Thyroid gland (tissue), 4 donors: ENCODE measurements around the gene GALNT2. TPM values are rescaled to one million over a fixed set of nuclear protein-coding genes. Genes with fewer than 3 reads are reported as not detected.

ENCODE experiments used
- DNase-seq, 2 donors: peaks; one replicate each; pipeline ENCODE4 v3.0.0-alpha.2; 2019
- H3K27ac ChIP-seq, 3 donors: fragments of 200-600 bp; sonication (generic); 1 replicate in 2 of 3; 2 replicates in 1 of 3; pipeline ENCODE4 v1.5.1; 2016 to 2019; ENCODE audit warnings: mild to moderate bottlenecking in 1 of 3, moderate library complexity in 1 of 3
- H3K27me3 ChIP-seq: fragments of 200-600 bp; sonication (generic); one replicate; pipeline ENCODE4 v1.5.1; 2019
- H3K36me3 ChIP-seq, 2 donors: fragments of 200-600 bp; sonication (generic); one replicate each; pipeline ENCODE4 v1.5.1; 2016 to 2019
- H3K4me1 ChIP-seq, 2 donors: fragments of 200-600 bp; sonication (generic); one replicate each; pipeline ENCODE4 v1.5.1; 2017 to 2019
- H3K4me3 ChIP-seq, 3 donors: fragments of 200-600 bp; sonication (generic); replicated peaks in 1 of 3; 1 replicate in 2 of 3; 2 replicates in 1 of 3; pipeline ENCODE4 v1.5.1; 2016; ENCODE audit warnings: mild to moderate bottlenecking in 1 of 3
- H3K9me3 ChIP-seq: fragments of 200-600 bp; sonication (generic); one replicate; pipeline ENCODE4 v1.5.1; 2017
- POLR2A ChIP-seq, 2 donors: fragments of 450-650 bp; IDR thresholded peaks; one replicate each; pipeline ENCODE4 v1.6.1; 2017; ENCODE audit warnings: antibody characterized with exemption in 2 of 2, mild to moderate bottlenecking in 2 of 2, moderate library complexity in 1 of 2
- WGBS, 2 donors: methylation state at CpG; one replicate each; pipeline ENCODE4 v1.1.5; 2017; 5-methylcytosine and 5-hydroxymethylcytosine counted together
- intact Hi-C: fragments of 100-400 bp; cut with DNase I; formaldehyde crosslinking; loops from one replicate; pipeline ENCODE4 v1.15.1; 2023
- total RNA-seq, 4 donors: library from RNA; depleted of rRNA; stranded (reverse); fragments of >200 nt; gene quantifications; one replicate each; pipeline ENCODE4 v1.2.3, GENCODE V29; 2016
- TF ChIP-seq, protein P1 (sequence below), 6 experiments: fragments of 200-600 bp in 3 of 6; fragments of 450-650 bp in 3 of 6; sonication (generic) in 3 of 6; IDR thresholded peaks; one replicate each; pipeline ENCODE4 v1.5.1; 2016 to 2019; ENCODE audit warnings: antibody characterized with exemption in 6 of 6, mild to moderate bottlenecking in 2 of 6, inconsistent platforms in 1 of 6, moderate library complexity in 1 of 6

GALNT2 gene
- total RNA-seq, 4 donors from 2014 or later: 26.2 to 48.9 (median 42.3) TPM

DNA sequence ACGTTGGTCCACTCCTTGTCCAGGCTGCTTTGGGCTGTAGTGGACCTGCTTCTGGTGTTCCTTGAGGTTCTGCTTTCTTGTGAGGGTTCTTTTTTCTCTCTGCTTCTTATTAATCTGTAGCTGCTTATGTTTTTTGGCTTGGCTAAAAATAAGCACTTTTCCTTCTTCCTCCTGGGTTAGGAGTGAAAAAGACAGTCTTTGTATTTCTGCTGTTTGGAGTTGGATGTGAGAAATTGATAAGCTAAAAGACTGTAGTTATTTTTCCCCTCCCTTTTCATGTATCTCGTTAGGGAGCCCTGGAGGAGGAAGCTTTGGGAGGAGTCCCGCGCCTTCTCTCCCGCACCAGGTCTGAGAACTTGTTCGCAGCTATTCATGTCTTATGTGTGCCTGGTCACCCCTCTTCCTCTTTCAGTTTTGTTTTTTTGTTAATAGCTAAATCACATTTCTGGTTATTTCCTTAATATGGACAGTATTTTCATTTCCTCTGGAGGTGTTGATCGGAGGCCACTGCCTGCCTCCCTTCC lies 79.0 kb downstream of the GALNT2 start:
- Histone ChIP-seq H3K4me3 (no peak overlapping the region), H3K27me3 (no peaks in the 10 kb centered on the region), H3K36me3 (no peaks in the 10 kb centered on the region), H3K9me3 (no peaks in the 10 kb centered on the region), H3K27ac (no peak overlapping the region), H3K4me1 (peaks cover 22 to 34% of the 10 kb centered on the region in 2 donors)
- no peak for TF ChIP-seq POLR2A (IDR thresholded peaks at IDR 0.05)
- TF ChIP-seq, protein P1, sequence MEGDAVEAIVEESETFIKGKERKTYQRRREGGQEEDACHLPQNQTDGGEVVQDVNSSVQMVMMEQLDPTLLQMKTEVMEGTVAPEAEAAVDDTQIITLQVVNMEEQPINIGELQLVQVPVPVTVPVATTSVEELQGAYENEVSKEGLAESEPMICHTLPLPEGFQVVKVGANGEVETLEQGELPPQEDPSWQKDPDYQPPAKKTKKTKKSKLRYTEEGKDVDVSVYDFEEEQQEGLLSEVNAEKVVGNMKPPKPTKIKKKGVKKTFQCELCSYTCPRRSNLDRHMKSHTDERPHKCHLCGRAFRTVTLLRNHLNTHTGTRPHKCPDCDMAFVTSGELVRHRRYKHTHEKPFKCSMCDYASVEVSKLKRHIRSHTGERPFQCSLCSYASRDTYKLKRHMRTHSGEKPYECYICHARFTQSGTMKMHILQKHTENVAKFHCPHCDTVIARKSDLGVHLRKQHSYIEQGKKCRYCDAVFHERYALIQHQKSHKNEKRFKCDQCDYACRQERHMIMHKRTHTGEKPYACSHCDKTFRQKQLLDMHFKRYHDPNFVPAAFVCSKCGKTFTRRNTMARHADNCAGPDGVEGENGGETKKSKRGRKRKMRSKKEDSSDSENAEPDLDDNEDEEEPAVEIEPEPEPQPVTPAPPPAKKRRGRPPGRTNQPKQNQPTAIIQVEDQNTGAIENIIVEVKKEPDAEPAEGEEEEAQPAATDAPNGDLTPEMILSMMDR (IDR thresholded peaks at IDR 0.05): no peak
- no peak for DNase-seq
- WGBS, 2 donors: 78 to 87% methylated on average over 7 of the region's 7 CpGs
- intact Hi-C loops: no loop called here

DNA sequence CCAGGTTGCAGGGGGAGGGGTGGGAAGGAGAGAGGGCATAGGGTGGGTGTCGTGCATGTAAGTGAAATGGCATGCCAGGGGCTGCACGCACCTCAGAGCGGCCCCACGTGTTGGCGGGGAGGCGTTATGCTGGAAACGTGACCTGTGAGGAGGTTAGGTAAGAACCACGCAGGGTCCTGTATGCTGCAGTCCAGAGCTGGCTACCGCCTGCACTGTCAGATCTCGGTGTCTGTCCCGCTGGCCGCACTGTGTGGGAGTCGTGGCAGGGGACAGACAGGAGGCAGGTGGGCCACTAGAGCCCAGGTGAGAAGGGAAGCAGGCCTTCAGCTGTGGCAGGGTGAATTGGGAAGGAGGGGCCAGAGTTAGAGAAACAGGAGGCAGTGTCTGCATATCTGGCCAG lies 79.7 kb downstream of the GALNT2 start:
- TF ChIP-seq, protein P1 (IDR thresholded peaks at IDR 0.05): no peak
- TF ChIP-seq POLR2A (IDR thresholded peaks at IDR 0.05): no peak
- Histone ChIP-seq H3K9me3 (no peaks in the 10 kb centered on the region), H3K4me1 (peaks cover 22 to 34% of the 10 kb centered on the region in 2 donors), H3K27me3 (no peaks in the 10 kb centered on the region), H3K4me3 (no peak overlapping the region), H3K27ac (no peak overlapping the region), H3K36me3 (no peaks in the 10 kb centered on the region)
- intact Hi-C loops: no loop called here
- DNase-seq: no peak
- WGBS, 2 donors: 95% methylated on average over 12 to 13 of the region's 13 CpGs

DNA sequence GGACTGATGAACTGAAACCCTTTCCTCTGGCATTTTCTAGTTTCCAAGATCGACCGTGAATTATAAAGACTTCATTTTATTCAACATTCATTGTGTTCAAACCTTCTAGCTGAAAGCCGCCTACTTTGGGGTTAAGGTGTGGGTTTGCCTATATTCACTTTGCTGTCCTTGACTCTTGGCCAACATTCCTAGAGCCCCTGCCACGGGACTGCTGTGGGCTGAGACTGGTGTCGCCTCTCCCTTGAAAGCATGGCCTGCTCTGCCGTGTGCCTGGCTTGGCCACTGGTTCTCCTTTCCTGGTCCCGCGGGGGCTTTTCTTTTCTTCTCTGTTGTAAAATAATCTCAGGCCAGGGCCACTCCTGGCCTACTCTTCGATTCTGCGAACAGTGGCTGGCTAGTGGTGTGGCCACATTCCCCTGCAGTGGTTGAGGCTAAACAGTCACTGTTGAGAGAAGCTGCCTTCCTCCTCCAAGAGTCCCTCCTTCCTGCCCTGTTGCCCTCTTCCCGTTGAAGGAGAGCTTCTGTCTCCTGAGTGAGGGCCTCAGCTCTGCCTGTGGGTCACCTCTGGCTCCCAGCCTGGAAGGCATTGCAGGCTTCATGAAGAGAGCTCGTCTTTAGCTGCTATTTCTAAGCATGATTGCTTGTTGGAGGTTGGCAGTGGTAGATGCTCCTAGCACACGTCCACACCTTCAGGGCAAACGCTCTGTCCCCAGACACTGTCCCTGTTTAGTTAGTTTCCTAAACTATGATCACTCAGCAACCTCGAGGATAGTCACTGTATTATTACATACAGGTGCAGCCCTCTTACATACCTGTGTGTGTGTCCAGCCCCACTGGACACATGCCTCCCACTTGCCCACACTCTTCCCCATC lies 80.5 kb downstream of the GALNT2 start:
- H3K4me3 ChIP-seq: no peak overlapping the region
- peak; percentile 57 to 65 for DNase-seq
- no peaks in the 10 kb centered on the region for H3K9me3 ChIP-seq
- H3K36me3 ChIP-seq: no peaks in the 10 kb centered on the region
- H3K4me1 ChIP-seq: peaks cover 22 to 34% of the 10 kb centered on the region in 2 donors
- intact Hi-C loops: no loop called here
- WGBS, 2 donors: 61 to 68% methylated on average over 14 to 15 of the region's 15 CpGs
- H3K27ac ChIP-seq: peak overlapping the region; percentile 9 to 54 (median 51)
- H3K27me3 ChIP-seq: no peaks in the 10 kb centered on the region
- no peak for TF ChIP-seq POLR2A (IDR thresholded peaks at IDR 0.05)
- TF ChIP-seq, protein P1 (IDR thresholded peaks at IDR 0.05): no peak

DNA sequence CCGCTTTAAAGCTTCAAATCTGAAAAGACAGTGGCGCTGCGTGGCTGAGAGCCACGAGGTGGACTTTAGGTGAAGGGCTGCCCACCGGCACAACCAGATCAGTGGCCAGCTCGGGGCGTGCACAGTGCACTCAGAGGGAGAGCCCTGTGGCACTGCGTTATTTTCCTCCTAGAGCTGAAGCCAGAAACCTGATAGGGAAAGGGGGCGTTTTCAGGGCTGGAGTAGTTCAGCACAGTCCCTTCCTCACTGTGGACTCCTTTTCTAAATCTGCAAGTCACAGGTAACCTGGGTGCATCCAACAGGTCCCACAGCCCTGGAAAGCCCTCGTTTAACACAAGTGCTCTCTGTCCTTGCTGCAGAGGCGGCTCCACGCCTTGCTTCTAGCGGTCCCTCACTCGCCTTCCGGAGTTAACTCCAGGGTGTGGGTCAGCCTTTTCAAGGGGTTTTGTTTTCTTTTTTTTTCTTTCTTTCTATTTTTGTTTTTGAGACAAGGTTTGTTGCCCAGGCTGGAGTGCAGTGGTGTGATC lies 81.2 kb downstream of the GALNT2 start:
- Histone ChIP-seq H3K9me3 (no peaks in the 10 kb centered on the region), H3K4me1 (peaks cover 22 to 29% of the 10 kb centered on the region in 2 donors), H3K27ac (peak overlapping the region in 2 of 3 donors; percentile 51 to 54), H3K27me3 (no peaks in the 10 kb centered on the region), H3K4me3 (no peak overlapping the region), H3K36me3 (no peaks in the 10 kb centered on the region)
- WGBS, 2 donors: 78 to 79% methylated on average over 15 of the region's 15 CpGs
- TF ChIP-seq POLR2A (IDR thresholded peaks at IDR 0.05): no peak
- TF ChIP-seq, protein P1 (IDR thresholded peaks at IDR 0.05): no peak
- no peak for DNase-seq
- intact Hi-C loops: no loop called here
